RCC 7860 (cell line): ENCODE measurements around the gene SPATA24.
"Not testable (repeated sequence)": the region's sequence is repeated elsewhere in the genome, so short reads cannot be mapped to it uniquely, and the experiment has no call there.

Source experiments
- DNase-seq: peaks from one replicate; pipeline ENCODE4 v3.0.0-alpha.2; 2015; ENCODE audit warnings: low spot score
- FAIRE-seq: peaks from 2 replicates; lab custom pipeline; 2012; peaks lifted over from hg19 to GRCh38; lab: Jason Lieb, UNC

SPATA24 gene, protein sequence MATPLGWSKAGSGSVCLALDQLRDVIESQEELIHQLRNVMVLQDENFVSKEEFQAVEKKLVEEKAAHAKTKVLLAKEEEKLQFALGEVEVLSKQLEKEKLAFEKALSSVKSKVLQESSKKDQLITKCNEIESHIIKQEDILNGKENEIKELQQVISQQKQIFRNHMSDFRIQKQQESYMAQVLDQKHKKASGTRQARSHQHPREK

DNA sequence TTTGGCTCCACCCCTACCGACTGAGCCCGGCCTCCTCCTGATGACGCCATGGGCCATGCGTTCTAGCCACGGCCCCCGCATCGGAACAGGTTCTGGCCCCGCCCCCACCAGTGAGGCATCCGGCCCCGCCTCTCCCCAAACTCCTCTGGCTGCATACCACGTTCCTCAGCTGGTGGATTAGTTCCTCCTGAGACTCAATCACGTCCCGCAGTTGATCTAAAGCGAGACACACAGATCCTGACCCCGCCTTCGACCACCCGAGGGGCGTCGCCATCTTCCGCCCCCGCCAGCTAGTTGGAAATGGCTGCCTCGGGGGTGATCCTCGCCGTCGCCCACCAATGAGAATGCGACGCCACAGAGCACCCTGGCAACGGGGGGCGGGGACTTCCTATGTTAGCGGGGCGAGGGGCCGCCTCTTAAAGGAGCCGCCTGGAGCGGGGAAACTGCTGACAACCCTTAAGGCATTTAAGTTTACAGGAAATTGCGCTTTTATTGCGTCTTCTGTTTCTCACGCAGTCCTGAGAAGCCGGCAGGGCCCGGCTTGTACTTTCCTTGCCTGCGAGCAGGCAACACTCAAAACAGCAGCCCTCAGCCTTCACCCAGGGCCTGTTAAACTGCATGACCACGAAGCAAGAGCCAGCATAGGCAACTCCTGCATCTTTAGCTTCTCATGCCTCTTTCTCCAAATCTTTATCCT, at the start of gene SPATA24:
TSS of gene SPATA24 (minus strand) at position 303 of the 697 bp plus-strand sequence. CDS start at position 274, 29 bp downstream.
- FAIRE-seq, result peak; percentile 62
- peak; percentile 86 for DNase-seq

DNA sequence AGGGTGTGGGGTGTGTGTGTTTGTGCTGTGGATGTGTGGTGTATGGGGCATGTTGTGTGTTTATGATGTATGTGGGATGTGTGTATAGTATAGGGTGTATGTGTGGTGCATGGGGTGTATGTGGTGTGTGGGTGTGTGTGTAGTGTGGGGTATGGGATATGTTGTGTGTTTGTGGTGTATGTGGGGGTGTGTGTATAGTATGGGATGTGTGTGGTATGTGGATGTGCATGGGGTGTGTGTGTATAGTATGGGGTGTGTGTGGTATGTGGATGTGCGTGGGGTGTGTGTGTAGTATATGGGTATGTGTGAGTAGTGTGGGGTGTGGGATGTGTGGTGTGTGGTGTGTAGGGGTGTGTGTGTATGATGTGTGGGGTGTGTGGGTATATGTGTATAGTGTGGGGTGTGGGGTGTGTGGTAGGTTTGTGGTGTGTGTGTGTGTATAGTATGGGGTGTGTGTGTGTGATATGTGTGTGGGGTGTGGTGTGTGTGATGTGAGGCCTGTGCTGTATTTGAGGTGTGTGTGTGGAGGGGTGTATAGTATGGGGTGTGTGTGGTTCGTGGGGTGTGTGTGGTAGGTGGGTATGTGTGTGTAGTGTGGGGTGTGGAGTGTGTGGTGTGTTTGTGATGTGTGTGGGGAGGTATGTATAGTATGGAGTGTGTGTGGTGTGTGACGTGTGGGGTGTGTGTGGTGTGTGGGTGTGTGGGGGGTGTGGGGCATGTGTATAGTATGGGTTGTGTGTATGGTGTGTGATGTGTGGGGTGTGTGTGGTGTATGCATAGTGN, 48.2 kb upstream of the SPATA24 start:
- DNase-seq, result no peak
- FAIRE-seq, result no peak

DNA sequence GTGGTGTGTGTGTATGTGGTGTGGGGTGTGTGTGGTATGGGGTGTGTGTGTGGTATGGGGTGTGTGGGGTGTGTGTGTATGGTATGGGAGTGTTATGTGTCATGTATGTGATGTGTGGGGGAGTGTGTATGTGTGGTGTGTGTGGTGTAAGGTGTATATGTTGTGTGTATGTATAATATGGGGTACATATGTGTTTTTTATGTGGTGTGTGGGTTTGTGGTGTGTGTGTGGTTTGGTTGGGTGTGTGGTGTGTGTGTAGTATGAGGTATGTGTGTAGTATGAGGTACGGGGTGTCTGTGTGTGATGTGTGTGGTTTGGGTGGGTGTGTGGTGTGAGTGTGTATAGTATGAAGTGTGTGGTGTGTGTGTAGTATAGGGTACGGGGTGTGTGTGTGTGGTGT, 47.3 kb upstream of the SPATA24 start:
- no peak for DNase-seq
- FAIRE-seq, result no peak

DNA sequence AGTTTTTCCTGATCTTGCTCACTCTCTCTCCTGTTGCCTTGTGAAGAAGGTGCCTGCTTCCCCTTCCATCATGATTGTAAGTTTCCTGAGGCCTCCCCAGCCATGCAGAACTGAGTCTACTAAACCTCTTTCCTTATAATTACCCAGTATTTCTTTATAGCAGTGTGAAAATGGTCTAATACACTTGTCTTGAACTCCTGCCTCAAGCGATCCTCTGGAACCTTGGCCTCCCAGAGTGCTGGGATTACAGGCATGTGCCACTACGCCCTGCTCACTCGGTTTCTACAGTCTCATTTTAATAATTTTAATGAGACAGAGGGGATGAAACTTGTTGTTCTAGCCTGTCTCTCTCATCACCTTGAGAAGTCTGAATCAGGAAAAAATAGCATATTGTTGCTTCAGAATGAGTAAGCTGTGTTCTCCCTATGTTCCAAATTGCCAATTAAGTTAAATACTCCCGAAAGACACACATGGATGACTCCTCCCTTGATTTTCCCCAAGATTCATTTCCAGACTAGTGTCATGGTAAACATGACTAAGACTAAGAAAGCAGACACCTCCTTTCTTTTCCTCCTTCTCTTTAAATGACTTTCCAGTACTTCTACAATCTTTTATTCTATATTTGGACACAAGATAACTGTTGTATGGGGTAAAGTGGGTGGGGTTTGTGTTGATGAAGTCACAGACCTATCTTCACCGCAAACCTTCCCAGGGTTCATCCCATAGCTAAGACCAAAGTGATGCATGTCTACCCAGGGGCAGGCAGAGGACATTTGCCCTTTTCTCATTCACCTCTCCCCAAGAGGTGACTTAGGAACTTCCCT, 43.3 kb upstream of the SPATA24 start:
- DNase-seq (peak; percentile 7), FAIRE-seq (no peak)

DNA sequence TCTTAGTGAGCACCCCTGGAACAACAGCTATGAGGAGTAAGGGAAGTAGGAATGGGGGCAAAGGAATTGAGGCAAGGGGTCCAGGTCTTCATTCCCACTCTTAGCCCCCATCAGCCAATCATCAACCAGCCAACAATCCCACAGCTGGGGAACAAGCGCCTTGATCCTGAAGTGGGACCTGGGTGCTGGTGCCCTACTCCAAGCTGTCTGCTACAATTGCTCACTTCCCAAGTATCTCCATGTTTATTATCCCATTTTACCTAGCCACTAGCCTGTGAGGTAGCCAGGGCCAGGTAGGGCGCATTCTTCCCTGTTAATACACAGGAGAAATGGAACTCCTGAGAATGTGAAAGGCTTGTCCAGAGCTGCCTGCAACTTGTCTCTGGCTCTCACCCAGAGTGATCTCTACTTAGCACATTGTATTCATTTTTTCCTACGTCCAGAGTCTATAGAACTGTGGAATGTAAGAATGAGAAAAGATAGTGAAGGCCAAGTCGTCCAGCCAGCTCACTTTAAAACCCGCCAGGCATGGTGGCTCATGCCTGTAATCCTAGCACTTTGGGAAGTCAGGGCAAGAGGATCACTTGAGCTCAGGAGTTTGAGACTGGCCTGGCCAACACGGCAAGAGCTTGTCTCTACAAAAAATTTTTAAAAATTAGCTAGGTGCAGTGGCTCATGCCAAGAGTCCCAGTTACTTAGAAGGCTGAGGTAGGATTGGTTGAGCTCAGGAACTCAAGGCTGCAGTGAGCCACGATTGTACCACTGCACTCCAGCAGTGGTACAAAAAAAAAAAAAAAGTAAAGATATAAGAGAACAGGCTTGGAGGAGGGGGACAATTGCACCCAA, 41.7 kb upstream of the SPATA24 start:
- no peak for FAIRE-seq
- DNase-seq, result no peak

DNA sequence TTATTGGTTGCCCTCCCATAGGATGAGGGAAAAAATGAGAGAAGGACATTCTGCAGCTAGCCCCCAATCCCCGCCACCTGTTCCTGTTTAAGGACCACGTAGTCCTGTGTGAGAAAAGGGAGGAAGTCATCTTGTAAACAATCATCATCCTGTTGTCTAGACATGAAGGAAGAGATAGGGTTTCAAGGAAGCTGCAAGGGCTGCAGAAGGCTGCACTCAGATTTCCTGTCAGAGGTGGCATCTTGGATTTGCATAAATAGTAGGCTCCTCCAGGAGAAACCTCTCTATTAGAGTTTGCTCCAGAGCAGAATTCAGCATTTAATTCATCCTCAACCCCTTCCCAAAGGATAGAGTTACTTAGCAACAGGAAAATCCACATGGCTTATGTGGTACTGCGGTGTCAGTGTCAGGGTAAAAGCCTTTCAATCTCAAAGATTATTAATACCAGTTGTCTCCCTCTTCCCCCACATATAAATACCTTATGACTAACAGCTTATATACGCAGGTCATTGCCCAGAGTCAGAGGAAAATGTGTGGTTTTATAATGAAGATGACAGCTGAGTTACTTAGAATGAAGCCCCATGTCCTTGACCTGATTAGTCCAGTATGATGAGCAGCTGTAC, 40.1 kb upstream of the SPATA24 start:
- no peak for FAIRE-seq

DNA sequence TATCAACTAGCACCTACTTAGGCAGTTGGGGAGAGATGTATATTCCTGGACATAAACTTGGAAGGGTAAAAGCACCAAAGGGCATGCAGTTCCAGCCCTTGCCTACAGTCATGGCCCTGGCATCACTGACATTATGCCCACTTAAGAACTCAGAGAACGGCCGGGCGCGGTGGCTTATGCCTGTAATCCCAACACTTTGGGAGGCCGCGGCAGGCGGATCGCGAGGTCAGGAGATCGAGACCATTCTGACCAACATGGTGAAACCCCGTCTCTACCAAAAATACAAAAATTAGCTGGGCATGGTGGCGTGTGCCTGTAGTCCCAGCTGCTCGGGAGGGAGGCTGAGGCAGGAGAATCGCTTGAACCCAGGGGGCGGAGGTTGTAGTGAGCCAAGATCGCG, 36.5 kb upstream of the SPATA24 start:
- FAIRE-seq, DNase-seq: not testable (repeated sequence)

More for the DNA sequence above, 40.1 kb upstream of the SPATA24 start:
- peak; percentile 78 for DNase-seq

DNA sequence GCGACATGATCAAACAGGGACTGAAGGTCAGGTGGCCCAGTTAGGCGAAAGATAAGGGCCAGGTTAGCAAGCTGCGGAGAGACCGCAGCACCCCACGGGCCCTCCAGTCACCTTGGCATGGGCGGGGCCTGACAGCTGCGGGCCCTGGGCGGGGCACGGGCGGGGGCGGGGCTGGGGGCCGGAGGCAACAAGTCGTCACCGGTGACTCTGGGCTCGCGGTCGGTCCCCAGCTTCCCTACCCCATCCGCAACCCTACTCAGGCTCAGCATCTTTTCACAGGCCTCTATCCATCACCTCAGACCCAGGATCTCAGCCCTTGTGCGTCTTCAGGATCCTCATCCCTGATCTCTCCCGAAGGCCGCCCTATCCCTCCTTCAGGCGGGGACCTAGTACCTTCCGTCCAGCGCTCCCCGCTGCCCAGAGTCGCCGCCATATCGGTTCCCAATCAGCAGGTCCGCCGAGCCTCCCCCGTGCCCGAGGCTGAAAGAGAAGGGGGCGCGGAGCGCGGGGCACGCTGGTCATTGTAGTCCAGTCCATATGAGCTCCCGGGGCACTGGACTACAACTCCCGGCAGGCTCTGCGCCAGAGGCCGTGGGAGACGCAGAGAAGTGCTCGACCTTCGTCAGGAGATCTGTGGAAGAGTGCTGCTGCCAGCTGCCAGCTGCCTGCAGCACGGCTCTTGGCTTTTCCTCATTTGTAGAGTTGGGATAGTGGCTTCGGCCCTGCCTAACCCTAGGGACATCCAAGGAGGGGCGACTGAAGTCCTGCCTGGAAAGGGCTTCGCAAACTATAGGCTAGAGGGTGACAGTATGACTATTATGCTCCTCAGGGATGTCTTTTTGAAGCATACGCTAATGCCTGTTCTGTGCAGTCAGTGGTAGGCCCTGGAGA, 35.4 kb upstream of the SPATA24 start, which contains the start of gene DNAJC18:
TSS of gene DNAJC18 (minus strand) at position 513 of the 891 bp plus-strand sequence. CDS start at position 433, 80 bp downstream.
- FAIRE-seq (no peak), DNase-seq (peak; percentile 70)

DNA sequence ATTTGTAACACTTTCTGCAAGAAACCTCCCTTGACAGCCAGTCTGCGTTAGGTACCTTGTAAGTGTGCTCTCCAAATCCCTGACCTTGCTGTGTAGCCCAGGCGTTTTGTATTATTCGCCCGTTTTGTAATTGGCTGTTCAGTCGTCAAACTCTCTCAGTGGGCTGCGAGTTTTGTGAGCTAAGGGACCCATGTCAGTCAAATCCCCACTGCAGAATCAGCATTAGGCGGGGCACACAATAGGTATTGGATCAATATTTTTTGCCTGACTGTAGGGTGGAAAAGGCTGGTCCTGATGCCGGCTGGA, 34.8 kb upstream of the SPATA24 start:
- FAIRE-seq (no peak), DNase-seq (no peak)

DNA sequence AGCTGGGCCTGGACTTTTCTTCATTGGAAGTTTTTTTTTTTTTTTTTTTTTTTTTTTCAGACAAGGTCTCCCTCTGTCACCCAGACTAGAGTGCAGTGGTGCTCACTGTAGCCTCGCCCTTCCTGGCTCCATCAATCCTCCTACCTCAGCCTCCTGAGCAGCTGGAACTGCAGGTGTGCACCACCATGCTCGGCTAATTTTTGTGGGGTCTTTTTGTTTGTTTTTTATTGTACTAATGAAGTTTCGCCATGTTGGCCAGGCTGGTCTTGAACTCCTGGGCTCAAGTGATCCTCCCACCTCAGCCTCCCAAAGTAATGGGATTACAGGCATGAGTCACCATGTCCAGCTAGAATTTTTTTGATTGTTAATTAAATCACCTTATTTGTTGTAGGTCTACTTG, 31.8 kb upstream of the SPATA24 start:
- no peak for DNase-seq
- no peak for FAIRE-seq

DNA sequence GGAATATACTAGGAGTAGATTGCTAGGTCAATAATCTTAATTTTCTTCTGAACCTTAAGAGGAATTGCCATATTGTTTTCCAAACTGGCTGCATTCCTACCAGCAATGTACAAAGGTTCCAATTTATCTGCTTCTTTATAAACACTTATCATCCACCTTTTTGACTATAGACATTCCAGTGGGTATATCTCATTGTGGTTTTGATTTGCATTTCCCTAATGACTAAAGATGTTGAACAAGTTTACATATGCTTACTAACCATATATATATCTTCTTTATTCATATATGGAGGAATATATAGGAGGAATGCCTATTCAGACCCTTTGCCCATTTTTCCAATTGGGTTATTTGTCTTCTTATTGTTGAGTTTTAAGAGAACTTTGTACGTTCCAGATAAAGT, 27.8 kb upstream of the SPATA24 start:
- FAIRE-seq (no peak), DNase-seq (no peak)

DNA sequence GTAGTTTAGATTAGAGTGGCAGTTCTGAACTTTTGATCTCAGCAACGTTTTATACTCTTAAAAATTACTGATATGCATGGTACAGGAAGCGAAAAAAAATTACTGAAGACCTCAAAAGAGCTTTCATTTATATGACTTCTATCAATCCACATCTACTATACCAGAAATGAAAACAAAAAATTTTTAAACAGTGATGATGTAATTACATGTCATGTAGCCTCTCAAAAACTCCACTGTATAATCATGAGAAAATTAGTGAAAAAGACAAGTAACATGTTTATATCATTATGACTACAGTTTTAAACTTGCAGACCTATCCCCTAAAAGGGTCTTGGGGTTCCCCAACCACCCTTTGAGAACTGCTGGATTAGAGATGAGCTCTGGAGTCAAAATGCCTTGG, 26.1 kb upstream of the SPATA24 start:
- DNase-seq (no peak), FAIRE-seq (no peak)

DNA sequence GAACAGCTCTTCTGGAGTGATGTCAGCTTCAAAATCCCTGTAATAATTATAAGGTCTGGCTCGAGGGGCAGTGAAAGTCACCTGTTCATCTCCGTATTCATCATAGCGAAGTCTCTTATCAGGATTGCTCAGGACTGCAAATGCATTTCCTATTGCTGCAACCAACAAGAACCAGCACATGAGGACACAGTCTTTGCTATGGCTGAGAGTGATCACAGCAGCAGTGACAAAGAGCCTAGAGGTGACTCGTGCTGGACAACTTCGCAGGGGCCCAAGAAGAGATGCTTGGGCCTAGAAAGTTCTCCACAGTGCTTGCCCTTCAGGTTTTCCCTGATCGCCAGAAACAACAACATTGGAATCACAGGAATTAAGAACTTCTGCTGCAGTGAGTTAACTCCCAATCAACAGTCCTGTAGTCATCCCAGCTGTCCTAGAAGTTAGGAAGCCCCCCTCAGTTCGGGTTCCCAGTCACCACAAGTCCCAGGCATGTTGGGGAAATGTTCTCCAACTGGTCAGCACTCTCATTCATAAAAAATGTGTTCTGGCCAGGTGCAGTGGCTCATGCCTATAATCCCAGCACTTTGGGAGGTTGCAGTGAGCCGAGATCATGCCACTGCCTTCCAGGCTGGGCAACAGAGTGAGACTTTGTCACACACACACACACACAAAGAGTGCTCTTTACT, 22.5 kb upstream of the SPATA24 start:
- no peak for FAIRE-seq
- no peak for DNase-seq

DNA sequence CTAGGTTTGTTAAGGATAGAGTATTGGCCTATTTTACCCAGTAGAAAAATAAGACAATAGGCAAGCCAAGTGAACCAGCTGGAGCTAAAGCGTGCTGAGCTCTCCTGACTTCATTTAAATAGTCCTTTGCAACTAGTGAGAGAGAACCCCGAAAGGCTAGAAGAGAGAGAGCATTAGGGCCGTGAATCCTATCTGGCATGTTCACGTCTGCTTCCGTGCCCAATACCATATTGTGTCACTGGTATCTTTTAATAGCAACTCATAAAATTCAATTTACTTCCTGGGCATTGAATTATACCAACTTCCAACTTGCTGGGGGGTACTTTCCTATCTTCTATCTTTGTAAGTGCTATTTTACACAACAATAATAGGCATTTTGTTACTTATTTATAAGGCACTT, 21.6 kb upstream of the SPATA24 start:
- DNase-seq (no peak), FAIRE-seq (no peak)

DNA sequence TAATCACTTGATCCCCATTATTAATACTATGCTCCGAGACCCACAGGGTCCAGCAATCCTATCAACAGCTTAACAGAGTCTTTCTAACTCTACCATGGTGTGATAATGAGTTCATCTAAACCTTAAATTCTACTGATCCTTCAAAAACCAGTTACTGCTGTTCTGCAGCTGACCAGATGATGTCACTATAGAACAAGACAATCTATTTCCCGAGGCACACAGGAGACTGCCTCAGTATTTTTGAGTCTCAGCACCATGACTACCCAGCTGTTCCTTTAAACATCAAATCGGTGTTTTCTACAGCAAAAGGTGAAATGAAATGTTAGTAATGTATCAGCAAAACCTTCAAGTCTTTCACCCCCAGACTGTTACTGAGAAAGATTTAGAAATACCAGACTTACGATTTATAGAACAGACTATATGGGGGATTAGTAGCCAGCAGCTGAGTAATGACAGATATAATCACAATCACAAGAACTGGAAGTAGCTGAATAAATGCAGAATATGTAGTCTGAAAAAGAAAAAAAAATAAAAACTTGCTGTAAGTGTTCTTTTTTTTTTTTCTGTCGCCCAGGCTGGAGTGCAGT, 18.5 kb upstream of the SPATA24 start:
- peak; percentile 75 for DNase-seq
- FAIRE-seq, result peak; percentile 80

DNA sequence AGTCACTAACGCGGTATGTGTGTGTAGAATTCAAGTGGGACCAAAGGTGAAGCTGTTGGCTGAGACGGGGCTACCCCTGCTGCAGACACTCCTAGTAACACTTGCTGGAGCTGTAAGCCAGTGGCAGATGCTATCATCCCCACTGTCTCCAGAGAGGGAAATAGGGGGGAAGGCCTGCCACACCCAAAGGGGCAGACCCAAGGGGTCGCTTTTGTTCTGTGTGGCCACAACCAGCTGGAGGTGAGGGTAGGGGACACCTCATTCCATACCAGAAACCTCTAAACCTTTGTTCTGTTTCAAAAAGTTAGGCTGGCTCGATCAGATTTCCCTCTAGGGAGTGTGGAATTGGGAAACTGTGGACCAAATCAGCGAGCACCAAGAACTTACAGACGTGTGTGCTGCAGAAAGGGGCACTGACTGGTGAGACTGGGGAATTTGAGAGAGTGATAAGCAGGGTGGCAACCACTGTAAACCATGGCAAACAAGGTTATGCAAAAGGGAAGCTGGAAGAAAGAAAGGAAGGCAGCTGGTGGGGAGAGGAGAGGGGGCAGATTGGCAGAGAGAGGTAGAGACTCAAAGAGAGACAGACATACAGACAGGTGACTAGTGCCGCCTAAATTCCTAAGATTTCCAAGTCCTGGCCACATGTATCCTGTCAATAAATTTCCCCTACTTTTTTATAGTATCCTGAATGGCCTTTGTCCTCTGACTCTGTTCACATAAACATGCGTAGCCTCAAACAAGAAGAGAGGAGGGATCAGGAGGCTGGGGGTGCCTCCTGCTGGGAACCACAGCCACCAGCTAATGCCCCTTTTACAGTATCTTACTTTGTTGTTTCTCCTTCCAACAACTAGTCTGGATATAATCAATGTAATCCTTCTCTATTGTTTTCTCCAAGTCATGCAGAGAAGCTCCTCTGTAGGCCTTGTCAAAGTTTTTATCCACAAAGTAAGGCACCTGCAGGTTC, 15.6 kb upstream of the SPATA24 start:
- no peak for DNase-seq
- FAIRE-seq, result no peak

DNA sequence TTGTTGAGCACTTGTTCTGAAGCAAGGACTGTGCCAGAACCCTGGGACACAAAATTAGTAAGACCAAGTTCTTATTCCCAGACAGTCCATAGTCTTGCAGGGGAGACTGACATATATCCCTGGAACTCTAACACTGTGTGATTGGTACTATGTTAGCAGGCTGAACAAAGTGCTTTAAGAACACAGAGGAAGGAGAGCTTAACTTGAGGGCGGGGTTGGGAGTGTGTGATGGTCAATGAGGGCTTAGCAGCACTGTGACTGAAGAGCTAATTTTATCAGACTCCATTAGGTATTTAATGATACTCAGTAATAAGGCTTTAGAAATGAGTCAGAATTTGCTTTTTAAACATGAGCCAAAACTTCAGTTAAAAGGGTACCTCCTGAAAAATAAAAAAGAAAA, 14.9 kb upstream of the SPATA24 start:
- DNase-seq, result no peak
- FAIRE-seq, result no peak
